CD4-positive, alpha-beta T cell treated with Interferon alpha-2 for 1 hour (primary cell): ENCODE results near the gene PDZD4.

ENCODE experiments used
- DNase-seq, 2 donors: peaks; one replicate each; pipeline ENCODE4 v3.0.0-alpha.2; 2020 to 2022

The PDZD4 gene

GRCh38 chrX:153783378-153784013, 46.8 kb downstream of the PDZD4 start:
- DNase-seq = no peak

GRCh38 chrX:153782871-153783270, 47.5 kb downstream of the PDZD4 start:
- no peak for DNase-seq

DNA sequence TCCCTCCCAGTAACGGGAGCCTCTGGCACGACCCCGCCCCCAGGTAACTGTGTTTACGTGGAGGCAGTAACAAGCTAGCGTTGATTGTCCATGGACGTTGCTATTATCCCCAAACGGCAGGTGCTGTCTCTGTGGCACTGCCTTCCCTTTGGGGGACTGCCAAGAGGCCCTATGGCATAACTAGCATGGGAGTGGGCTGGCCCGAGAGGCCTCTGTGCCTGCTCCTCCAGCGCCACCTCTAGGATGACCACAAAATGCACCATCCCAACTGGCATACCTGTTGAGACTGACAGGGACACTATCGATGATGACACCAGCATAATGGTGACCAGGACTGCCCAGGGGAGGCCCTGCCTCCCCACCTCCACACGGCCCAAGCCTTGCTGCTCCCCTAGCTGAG, 48.0 kb downstream of the PDZD4 start:
- no peak for DNase-seq

DNA sequence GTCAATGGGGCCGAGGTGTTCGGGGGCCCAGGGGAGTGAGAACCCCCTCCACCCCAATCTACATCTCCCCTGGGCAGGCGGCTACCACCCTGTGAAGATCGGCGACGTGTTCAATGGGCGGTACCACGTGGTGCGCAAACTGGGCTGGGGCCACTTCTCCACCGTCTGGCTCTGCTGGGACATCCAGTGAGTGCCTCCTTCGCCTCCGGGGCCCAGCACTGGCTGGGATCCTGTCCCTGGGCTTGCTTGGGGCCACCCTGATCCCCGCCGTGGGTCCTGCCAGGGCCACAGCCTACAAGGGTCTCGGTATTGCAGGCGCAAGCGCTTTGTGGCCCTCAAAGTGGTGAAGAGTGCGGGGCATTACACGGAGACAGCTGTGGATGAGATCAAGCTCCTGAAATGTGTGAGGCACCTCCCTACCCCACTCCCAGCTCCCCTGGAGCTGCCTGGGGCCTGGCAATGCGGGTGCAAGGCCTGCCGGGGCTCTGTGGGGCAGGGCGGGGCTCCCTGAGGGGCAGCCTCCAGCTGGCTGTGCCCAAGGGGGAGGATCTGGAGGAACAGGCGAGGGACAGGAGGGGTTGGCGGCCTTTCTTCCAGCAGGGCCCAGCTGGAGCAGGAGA, 48.8 kb downstream of the PDZD4 start:
- DNase-seq = no peak

DNA sequence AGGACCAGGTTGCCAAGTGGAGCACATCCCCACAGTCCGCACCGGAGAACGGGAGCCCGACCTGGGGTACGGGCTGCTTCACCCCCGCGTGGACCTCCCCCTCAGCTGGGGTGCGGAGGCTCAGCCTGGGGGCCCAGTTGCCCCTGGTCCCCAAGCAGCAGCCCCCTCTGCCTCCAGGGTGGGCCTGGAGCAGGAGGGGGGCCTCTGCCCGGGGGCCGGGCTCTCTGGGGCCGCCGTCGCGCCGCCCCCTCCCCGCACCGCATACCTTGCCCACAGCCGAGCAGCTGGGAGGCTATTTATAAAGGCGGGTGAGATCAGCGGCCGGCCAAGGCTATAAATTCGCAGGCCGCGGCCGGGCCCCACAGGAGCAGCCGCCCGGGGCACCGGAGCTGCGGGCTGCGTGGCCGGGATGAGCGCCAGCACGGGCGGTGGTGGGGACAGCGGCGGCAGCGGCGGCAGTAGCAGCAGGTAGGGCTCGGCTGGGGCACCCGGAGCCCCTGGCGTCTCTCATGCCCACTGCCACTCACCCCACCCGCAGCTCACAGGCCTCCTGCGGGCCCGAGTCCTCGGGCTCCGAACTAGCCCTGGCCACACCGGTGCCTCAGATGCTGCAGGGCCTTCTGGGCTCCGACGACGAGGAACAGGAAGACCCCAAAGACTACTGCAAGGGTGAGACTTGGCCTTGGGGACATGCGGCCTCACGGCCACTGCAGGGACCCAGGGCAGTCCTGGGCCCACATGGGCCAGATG, 49.5 kb downstream of the PDZD4 start, which contains the start of gene SRPK3:
TSS of gene SRPK3 (plus strand) at position 364 of the 750 bp plus-strand sequence. CDS start at position 410, 46 bp downstream.
- DNase-seq = no peak

DNA sequence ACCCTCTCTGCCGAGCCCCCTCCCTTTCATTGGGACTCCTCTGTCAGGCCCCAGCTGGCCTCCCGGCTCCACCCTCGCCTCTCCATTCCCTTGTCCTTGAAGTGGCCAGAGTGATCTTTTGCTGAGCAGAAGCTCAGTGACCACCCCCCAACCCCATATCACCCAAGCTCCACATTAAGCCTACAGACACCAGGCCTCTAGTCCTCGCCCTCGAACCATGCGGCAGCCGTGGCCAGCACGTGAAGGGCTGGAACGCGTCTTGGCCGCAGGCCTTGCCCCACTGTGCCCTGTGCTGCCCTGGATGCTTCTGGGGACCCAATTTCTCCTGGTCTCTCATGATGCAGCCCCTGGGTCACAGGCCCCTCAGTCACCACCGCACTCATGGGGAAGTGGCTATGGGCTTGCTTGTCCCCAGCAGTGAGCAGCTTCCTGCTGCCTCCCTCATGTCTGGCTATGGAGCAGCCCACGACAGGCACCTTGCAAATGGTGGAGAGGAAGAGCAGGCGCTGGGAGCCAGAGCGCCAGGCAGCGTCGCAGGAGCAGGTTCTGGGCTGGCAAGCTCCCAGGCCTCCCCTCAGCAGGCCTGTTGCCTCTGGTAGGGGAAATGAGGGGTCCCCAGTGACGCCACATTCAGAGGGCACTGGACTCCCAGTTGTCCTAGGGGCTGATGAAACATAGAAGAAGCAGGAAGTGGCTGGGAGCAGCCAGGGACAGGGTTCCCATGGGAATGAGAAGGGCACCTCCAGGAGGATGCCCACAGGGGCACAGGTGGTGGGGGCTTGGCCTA, 50.3 kb downstream of the PDZD4 start:
- no peak for DNase-seq

DNA sequence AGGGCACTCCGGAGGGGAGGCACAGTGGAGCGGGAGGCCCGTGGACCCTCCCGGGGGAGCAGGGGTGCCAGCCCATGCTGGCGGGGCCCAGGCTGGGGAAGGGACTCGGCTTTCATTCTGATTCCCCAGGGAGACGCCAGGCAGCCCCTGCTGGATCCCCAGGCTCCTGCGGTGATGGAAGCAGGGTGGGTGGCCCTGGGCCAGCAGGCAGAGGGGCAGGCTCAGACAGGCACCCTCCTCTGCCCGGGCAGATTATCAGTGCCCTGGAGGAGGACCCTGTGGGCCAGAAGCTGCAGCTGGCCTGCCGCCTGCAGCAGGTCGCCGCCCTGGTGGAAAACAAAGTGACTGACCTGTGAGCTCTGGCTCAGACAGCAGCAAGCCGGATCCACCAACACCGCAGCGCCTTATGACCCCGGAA, 51.7 kb downstream of the PDZD4 start:
- no peak for DNase-seq

- DNase-seq = no peak
Observed at GRCh38 chrX:153778181-153778580, 52.2 kb downstream of the PDZD4 start.

DNA sequence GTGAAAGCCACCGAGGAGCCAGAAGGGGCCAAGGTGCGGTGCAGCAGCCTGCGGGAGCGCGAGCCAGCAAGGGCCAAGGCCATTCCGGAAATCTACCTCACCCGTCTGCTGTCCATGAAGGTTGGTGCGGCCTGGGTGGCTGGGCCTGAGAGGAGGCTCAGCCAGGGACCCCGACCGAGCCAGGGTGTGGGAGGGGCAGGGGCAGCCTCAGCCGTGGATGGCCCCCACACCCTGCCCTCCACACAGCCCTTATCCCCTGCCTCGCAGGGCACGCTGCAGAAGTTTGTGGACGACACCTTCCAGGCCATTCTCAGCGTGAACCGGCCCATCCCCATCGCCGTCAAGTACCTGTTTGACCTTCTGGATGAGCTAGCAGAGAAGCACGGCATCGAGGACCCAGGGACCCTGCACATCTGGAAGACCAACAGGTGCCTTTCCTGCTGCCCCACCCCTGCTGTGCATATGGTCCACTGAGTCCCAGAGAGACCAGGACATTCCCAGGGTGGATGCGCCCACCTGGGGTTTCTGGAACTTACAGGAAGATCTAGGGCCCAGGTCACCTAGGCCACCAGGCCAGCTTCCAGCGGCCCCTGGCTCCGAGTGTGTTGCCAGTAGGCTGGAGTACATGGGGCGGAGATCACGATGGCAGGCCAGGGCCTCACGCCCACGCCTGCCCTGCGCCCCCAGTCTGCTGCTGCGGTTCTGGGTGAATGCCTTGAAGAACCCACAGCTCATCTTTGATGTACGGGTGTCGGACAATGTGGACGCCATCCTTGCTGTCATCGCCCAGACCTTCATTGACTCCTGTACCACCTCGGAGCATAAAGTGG, 52.9 kb downstream of the PDZD4 start:
- DNase-seq = no peak

- no peak for DNase-seq
Observed at GRCh38 chrX:153776611-153777045, 53.7 kb downstream of the PDZD4 start.

GRCh38 chrX:153776120-153776599, 54.2 kb downstream of the PDZD4 start:
- no peak for DNase-seq

- no peak for DNase-seq
Observed at GRCh38 chrX:153775293-153776119, 54.8 kb downstream of the PDZD4 start.

GRCh38 chrX:153774576-153775292, 55.6 kb downstream of the PDZD4 start:
- DNase-seq = no peak

DNA sequence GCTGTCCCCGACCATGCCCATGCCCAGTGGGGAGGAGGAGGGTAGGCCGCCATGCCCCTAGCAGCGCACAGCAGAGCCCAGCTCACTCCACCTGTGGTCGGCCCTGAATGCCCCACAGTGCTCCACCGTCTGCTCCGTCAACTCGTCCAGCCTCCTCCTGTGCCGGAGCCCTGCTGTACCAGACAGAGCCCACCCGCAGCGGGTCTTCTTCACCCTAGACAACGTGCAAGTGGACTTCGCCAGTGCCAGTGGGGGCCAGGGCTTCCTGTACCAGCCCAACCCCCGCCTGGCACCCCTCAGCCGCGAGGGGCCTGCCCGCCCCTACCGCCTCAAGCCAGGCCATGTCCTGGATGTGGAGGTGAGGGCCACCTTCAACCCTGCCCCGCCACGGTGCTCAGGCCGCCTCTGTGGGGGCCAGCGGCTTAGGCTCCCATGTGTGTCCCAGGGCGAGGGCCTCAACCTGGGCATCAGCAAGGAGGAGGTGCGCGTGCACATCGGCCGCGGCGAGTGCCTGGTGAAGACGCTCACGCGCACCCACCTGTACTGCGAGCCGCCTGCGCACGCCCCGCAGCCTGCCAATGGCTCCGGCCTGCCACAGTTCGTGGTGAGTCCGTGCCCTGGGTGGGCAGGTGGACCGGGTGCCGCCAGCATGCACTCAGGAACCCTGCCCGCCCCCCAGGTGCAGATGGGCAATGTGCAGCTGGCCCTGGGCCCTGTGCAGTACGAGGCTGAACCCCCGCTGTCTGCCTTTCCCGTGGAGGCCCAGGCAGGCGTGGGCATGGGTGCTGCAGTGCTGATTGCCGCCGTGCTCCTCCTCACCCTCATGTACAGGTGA, 56.4 kb downstream of the PDZD4 start:
- DNase-seq = no peak

DNA sequence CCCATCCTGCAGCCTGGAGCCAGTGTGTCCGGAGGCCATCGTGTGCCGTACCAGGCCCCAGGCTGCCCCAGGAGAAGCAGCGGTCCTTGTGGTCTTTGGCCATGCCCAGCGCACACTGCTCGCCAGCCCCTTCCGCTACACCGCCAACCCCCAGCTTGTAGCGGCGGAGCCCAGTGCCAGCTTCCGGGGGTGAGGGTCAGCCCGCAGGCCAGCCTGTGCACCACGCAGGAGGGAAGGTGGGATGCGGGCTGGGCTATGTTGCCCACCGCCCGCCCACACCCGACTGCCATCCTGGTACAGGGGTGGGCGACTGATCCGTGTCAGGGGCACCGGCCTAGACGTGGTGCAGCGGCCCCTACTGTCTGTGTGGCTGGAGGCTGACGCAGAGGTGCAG, 57.1 kb downstream of the PDZD4 start:
- DNase-seq = no peak

- DNase-seq = no peak
Observed at GRCh38 chrX:153772316-153773217, 57.8 kb downstream of the PDZD4 start.

- DNase-seq = no peak
Observed at GRCh38 chrX:153771415-153772315, 58.7 kb downstream of the PDZD4 start.
